Daoy (cell line): ENCODE results near the gene VLDLR. TPM values are rescaled to one million over a fixed set of nuclear protein-coding genes. Genes with fewer than 3 reads are reported as not detected.
A peak's percentile ranks its signal among the peaks of the same experiment; 100 is the strongest.
"Not testable (repeated sequence)": the region's sequence is repeated elsewhere in the genome, so short reads cannot be mapped to it uniquely, and the experiment has no call there.

Experiments
- DNase-seq: peaks from one replicate; pipeline ENCODE4 v3.0.0-alpha.2; 2015; ENCODE audit warnings: low read depth
- total RNA-seq: library from RNA; depleted of rRNA; stranded (reverse); fragments of >200 nt; shearing (Covaris generic); gene quantifications from 2 replicates; pipeline ENCODE4 v1.2.3, GENCODE V29; 2014

Gene VLDLR
- total RNA-seq, 1 experiment from 2014 or later: 9.5 TPM

GRCh38 chr9:2663461-2664173 is 42.0 kb downstream of the VLDLR start:
- DNase-seq: no peak

DNA sequence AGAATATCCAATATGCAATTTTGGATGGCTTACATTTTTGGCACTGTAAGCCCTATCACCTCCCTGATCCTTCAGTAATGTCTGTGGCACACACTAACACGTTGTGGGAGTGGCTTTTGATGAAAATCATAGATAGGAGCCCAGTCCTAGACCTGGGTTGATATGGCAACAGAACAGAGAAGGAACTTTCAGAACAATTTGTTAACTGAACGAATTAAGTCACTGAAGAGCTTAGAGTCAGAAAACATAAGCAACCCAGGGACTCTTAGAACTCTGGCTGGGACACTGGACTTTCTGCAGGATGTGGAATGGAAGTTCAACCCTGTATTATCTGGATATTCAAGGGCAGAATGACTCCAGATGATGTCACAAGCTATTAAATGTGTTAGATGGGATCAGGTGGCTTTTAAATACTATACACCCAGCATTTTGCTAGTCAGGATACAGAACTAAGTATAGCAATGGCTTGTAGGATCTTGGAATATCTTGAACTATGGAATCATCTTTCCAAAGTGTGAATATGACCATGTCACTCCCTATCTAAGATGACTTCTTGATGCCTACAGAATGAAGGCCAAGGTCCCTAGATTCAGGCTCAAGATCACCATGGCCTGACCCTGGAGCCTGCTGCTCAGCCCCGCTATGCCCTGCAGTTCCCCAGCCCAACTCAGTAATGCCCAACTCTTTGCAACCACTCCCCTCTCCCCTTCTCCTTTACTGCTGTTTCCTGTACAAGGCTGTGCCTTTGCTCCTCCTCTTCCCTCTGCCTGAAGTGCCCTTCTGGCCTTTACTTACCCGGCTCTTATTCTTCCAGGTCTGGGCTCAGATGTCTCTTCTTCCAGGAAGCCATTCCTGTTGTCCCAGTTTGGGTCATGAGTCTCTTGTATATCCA is 42.8 kb downstream of the VLDLR start:
- DNase-seq: no peak

GRCh38 chr9:2666569-2666968 is 45.0 kb downstream of the VLDLR start:
- no peak for DNase-seq

GRCh38 chr9:2673161-2673560 is 51.6 kb downstream of the VLDLR start:
- DNase-seq: no peak

- no peak for DNase-seq
Observed at GRCh38 chr9:2674141-2674824, 52.7 kb downstream of the VLDLR start.

GRCh38 chr9:2675834-2676233 is 54.2 kb downstream of the VLDLR start:
- peak; percentile 15 for DNase-seq

- DNase-seq: peak; percentile 41
Observed at GRCh38 chr9:2676466-2676865, 54.9 kb downstream of the VLDLR start.

DNA sequence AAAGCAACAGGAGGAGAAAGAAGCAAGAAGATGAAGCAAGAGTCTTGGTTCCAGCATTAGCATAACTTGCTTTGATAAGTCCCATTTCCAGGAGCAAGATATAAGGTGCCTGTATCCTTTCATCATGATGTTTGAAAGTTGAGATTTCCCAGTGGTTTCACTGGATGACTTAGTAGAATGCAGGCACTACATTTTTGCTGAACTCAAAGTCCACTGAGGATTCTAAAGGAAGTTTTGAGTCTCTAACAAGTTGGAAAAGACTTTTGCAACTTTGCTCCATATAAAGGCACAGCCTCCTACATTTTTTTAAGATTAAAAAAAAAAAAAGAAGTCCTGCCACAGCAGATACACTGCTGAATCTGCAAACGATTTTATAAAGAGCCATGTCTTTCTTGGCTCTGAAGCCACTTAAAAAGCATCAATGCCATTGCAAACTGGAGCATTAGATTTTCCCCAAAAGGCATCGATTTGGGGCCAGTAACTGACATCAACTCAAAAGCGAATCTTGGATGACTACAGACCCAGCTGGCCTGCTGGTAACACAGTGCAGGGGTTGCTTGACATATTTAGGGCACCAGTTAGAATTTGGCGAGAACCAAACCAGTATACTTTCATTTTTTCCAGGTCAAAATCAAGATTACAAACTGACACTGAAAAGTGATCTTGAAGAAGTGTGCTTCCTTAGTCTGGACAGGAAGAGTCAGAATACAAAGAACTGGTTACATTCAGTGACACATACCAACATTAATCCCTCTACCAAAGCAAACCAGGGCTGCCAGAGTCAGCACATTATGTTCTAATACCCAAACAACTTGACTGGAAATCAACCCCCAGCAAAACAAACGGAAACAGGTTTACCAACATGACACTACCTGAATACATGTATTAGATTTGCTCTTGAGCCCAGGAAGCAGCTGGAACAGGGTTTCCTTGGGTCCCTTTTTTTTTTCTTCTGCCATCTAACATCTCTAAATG is 56.6 kb downstream of the VLDLR start:
- DNase-seq: no peak

DNA sequence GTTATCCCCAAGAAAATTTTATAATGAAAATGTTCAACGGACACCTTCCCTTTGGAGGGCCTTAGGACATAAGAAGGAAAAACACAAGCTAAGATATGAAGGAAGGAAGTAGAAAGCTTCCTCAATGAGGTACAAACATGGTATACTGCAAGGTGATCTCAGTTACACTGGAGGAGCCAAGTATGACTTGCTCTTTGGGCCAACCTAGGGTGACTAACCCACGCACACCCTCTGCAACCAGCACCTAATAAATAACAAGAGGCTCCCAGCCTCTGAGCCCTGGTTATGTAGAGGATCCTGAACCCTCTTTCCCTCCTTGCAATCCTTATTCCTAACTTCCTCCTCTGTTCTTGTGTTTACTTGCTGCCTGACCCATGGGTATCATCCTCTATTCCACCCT is 57.4 kb downstream of the VLDLR start:
- DNase-seq: no peak

DNA sequence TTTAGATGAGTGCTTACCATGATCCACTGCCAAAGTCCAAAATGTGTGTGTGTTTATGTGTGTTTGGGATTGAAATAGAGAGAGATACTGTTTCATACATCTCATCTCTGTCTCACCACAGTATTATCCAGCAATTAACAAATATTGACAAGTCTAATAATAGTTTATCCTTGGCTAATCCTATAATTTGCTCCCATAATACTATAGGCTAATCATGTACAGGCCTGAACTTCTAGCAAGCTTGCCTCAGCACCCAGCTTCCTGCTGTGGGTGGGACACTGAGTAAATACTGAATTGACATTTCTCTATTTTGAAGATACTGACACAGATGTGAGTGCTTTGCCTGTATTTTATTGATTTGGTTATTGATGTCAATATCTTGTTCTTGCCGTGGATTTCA is 60.4 kb downstream of the VLDLR start:
- DNase-seq: no peak

GRCh38 chr9:2686911-2687310 is 65.3 kb downstream of the VLDLR start:
- no peak for DNase-seq

GRCh38 chr9:2688636-2689035 is 67.0 kb downstream of the VLDLR start:
- no peak for DNase-seq

DNA sequence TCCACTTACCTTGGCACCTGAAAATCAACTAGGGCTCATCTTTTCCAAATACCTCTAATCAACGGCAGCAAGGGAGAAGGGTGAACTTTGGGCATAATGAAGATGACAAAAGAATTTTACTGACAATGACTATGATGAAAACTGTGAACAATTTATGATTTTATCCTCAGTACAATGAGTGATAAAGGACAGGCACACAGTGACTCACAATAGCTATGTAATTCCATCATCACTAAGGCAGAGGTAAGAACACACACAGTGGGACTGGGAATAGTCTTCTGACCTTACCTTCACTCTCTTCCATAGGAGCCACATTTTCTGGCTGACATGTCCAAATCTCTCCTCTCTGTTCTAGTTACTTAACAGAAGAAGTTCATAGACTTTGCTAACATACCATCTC is 69.6 kb downstream of the VLDLR start:
- no peak for DNase-seq

GRCh38 chr9:2691626-2692025 is 70.0 kb downstream of the VLDLR start:
- DNase-seq: no peak

DNA sequence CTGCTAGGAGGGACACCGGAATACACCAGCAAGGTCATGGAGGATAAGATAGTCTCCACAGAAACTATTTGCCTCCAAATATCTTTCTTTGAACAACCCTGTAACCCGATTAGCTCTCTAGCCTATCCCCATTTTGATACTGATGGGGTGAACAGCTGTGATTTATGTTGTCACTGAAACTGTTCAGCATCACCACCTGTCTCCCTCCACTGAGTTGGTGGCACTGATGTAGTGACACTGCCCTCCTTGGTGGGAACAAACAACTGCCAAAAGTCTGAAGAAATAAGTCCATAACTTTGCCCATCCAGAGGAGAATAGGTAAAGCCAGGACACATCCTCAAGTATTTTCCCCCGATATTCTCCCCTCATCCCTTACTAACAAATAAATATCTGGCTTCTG is 71.5 kb downstream of the VLDLR start:
- no peak for DNase-seq

DNA sequence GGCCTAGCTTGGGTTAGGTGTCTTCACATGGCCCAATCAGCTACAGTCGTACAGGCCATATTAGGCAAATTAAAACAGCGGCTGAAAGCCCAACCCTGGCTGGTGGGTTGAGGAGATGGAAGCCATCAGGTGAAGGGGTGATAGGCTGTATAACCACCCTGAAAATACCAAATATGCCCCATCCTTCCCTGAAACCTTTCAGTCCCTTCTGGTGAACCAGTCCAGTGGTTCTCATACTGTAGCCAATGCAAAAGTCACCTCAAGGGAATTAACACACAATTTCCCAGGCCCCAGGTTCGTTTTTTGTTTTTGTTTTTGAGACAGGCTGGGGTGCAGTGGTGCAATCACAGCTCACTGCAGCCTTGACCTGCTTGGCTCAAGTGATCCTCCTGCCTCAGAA is 75.9 kb downstream of the VLDLR start:
- no peak for DNase-seq

DNA sequence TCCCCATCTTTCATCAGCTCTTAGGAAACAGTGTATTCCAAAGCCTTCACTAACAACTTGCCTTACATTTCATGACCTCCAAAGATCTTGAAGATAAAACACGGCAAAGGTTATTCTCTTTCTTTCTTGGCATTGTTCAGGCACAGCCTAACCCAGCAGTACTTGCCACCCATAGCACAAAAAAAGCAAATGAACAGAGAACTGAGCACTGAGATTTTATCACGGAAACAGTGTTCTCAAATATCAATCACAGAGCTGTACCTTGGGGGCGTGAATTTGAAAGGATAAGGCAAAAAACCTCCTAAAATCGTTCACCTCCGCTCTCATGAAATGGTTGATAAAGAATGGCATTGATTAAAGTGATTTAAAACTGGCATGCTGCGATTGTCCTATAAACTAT is 78.8 kb downstream of the VLDLR start:
- no peak for DNase-seq

DNA sequence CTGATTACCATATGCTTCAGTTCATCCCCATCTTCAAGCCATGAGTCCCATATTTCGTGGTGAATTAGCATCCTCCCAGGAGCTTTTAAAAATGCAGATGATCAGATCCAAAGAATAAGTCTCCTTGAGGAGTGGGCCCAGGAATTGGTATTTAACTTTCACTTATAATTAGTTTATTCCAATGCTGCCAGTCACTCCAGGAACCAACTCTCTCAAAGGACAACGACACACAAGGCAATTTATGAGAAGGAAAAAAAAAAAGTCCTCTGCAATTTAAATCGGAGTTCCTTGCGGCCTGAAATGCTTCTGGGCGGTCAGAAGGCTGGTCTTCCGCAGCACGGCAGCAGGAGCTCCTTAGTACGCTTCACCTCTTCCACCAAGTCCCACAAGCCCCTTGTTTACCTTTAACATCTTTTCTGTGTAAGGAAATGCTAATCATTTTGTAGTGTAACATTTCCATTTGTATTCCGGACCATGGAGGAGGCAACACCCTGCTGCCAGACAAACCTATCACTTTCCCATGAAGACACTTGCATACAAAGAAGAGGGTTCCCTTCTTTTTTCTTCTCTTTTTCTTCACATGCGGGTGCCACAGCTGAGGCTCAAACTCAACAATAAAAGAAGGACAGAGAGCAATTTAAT is 79.4 kb downstream of the VLDLR start:
- no peak for DNase-seq

DNA sequence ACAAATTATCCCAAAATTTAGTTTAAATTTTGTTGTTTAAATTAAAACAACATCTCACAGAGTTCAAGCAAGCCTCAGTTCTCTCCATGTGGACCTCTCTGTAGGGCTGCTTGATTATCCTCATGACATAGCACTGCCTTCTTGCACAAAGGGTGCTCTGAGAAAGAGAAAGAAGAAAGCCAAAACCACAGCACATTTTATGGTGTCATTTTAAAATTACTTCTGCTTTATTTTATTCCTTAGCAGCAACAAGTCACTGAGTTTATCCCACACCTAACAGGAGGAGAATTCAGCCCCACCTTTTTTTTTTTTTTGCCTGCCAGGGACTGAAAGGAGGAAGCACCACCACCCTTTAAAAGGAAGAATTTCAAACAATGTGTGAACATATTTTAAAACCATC is 82.9 kb downstream of the VLDLR start:
- DNase-seq: no peak

GRCh38 chr9:2707256-2707655 is 85.7 kb downstream of the VLDLR start:
- DNase-seq: not testable (repeated sequence)
